GM18870 (cell line): Measurements from ENCODE around the gene SLF2.

Experiments
- ATAC-seq: cut with Tn5 transposase; IDR thresholded peaks from one replicate; pipeline ENCODE4 v1.9.1; 2021; ENCODE audit warnings: moderate library complexity; ENCODE audit not compliant: unreplicated experiment

The SLF2 gene

GRCh38 chr10:100899171-100899570 lies 13.6 kb upstream of the SLF2 start:
- no peak for ATAC-seq

- ATAC-seq: no peak
Measured at GRCh38 chr10:100901051-100901450, 11.7 kb upstream of the SLF2 start.

- no peak for ATAC-seq
Measured at GRCh38 chr10:100902622-100903021, 10.1 kb upstream of the SLF2 start.

GRCh38 chr10:100904917-100905316 lies 7.8 kb upstream of the SLF2 start:
- ATAC-seq: no peak

GRCh38 chr10:100907175-100907574 lies 5.6 kb upstream of the SLF2 start:
- no peak for ATAC-seq

GRCh38 chr10:100907773-100908363 lies 4.9 kb upstream of the SLF2 start:
- ATAC-seq: no peak

GRCh38 chr10:100908378-100908777 lies 4.4 kb upstream of the SLF2 start:
- ATAC-seq: no peak

- no peak for ATAC-seq
Measured at GRCh38 chr10:100909501-100910263, 3.1 kb upstream of the SLF2 start.

- ATAC-seq: no peak
Measured at GRCh38 chr10:100911472-100911871, 1.3 kb upstream of the SLF2 start.

- ATAC-seq: peak; percentile 27
Measured at GRCh38 chr10:100912013-100912604, 654 bp upstream of the SLF2 start.

GRCh38 chr10:100913470-100913865 lies 705 bp downstream of the SLF2 start:
- ATAC-seq: peak; percentile 2

- no peak for ATAC-seq
Measured at GRCh38 chr10:100917071-100917470, 4.3 kb downstream of the SLF2 start.

- no peak for ATAC-seq
Measured at GRCh38 chr10:100923580-100923979, 10.8 kb downstream of the SLF2 start.

- ATAC-seq: no peak
Measured at GRCh38 chr10:100927266-100927665, 14.5 kb downstream of the SLF2 start.

GRCh38 chr10:100928039-100928438 lies 15.3 kb downstream of the SLF2 start:
- ATAC-seq: no peak

GRCh38 chr10:100930368-100930767 lies 17.6 kb downstream of the SLF2 start:
- ATAC-seq: no peak

- no peak for ATAC-seq
Measured at GRCh38 chr10:100934084-100934659, 21.4 kb downstream of the SLF2 start.

- no peak for ATAC-seq
Measured at GRCh38 chr10:100939763-100940344, 27.1 kb downstream of the SLF2 start.

- ATAC-seq: no peak
Measured at GRCh38 chr10:100942229-100942628, 29.5 kb downstream of the SLF2 start.

- ATAC-seq: no peak
Measured at GRCh38 chr10:100943508-100943907, 30.7 kb downstream of the SLF2 start.

- no peak for ATAC-seq
Measured at GRCh38 chr10:100945754-100946153, 33.0 kb downstream of the SLF2 start.

GRCh38 chr10:100948916-100949315 lies 36.2 kb downstream of the SLF2 start:
- no peak for ATAC-seq
